ENCODE measurements around the gene SF3B5. TPM values are rescaled to one million over a fixed set of nuclear protein-coding genes. Genes with fewer than 3 reads are reported as not detected.
A peak's percentile ranks its signal among the peaks of the same experiment; 100 is the strongest.

The SF3B5 gene
- 112 TPM for total RNA-seq
- 100 to 1,000 TPM in 7 of 8 donors, 10 to 100 TPM in 1; 93.0 to 125 (median 106) TPM for polyA plus RNA-seq (ENCODE audit: insufficient read depth in 1 of 8, insufficient read length in 8 of 8, low replicate concordance in 1 of 8)
- long read RNA-seq, donor 1, transcript SF3B5-201 (1 exons, 693 nt): major isoform, 43 of 43 reads
- long read RNA-seq, donor 1, partial matches to known transcripts: 0 of 43 reads
- long read RNA-seq, donor 1, other reads (novel, unspliced or antisense): 0 of 43 reads
- long read RNA-seq, donor 2, transcript SF3B5-201 (1 exons, 693 nt): major isoform, 7 of 7 reads
- long read RNA-seq, donor 2, partial matches to known transcripts: 0 of 7 reads
- long read RNA-seq, donor 2, other reads (novel, unspliced or antisense): 0 of 7 reads
- long read RNA-seq, donor 3, transcript SF3B5-201 (1 exons, 693 nt): major isoform, 75 of 75 reads
- long read RNA-seq, donor 3, partial matches to known transcripts: 0 of 75 reads
- long read RNA-seq, donor 3, other reads (novel, unspliced or antisense): 0 of 75 reads
- long read RNA-seq, donor 4, transcript SF3B5-201 (1 exons, 693 nt): major isoform, 58 of 58 reads
- long read RNA-seq, donor 4, partial matches to known transcripts: 0 of 58 reads
- long read RNA-seq, donor 4, other reads (novel, unspliced or antisense): 0 of 58 reads
- long read RNA-seq, donor 5, transcript SF3B5-201 (1 exons, 693 nt): major isoform, 193 of 193 reads
- long read RNA-seq, donor 5, partial matches to known transcripts: 0 of 193 reads
- long read RNA-seq, donor 5, other reads (novel, unspliced or antisense): 0 of 193 reads
- long read RNA-seq, donor 6, transcript SF3B5-201 (1 exons, 693 nt): major isoform, 177 of 177 reads
- long read RNA-seq, donor 6, partial matches to known transcripts: 0 of 177 reads
- long read RNA-seq, donor 6, other reads (novel, unspliced or antisense): 0 of 177 reads
- long read RNA-seq, donor 7, transcript SF3B5-201 (1 exons, 693 nt): major isoform, 117 of 117 reads
- long read RNA-seq, donor 7, partial matches to known transcripts: 0 of 117 reads
- long read RNA-seq, donor 7, other reads (novel, unspliced or antisense): 0 of 117 reads
- long read RNA-seq, donor 8, transcript SF3B5-201 (1 exons, 693 nt): major isoform, 80 of 80 reads
- long read RNA-seq, donor 8, partial matches to known transcripts: 0 of 80 reads
- long read RNA-seq, donor 8, other reads (novel, unspliced or antisense): 0 of 80 reads
- long read RNA-seq, donor 9, transcript SF3B5-201 (1 exons, 693 nt): major isoform, 78 of 78 reads
- long read RNA-seq, donor 9, partial matches to known transcripts: 0 of 78 reads
- long read RNA-seq, donor 9, other reads (novel, unspliced or antisense): 0 of 78 reads
- long read RNA-seq, donor 10, transcript SF3B5-201 (1 exons, 693 nt): major isoform, 132 of 132 reads
- long read RNA-seq, donor 10, partial matches to known transcripts: 0 of 132 reads
- long read RNA-seq, donor 10, other reads (novel, unspliced or antisense): 0 of 132 reads
- long read RNA-seq, donor 11, transcript SF3B5-201 (1 exons, 693 nt): major isoform, 79 of 79 reads
- long read RNA-seq, donor 11, partial matches to known transcripts: 0 of 79 reads
- long read RNA-seq, donor 11, other reads (novel, unspliced or antisense): 0 of 79 reads

DNA sequence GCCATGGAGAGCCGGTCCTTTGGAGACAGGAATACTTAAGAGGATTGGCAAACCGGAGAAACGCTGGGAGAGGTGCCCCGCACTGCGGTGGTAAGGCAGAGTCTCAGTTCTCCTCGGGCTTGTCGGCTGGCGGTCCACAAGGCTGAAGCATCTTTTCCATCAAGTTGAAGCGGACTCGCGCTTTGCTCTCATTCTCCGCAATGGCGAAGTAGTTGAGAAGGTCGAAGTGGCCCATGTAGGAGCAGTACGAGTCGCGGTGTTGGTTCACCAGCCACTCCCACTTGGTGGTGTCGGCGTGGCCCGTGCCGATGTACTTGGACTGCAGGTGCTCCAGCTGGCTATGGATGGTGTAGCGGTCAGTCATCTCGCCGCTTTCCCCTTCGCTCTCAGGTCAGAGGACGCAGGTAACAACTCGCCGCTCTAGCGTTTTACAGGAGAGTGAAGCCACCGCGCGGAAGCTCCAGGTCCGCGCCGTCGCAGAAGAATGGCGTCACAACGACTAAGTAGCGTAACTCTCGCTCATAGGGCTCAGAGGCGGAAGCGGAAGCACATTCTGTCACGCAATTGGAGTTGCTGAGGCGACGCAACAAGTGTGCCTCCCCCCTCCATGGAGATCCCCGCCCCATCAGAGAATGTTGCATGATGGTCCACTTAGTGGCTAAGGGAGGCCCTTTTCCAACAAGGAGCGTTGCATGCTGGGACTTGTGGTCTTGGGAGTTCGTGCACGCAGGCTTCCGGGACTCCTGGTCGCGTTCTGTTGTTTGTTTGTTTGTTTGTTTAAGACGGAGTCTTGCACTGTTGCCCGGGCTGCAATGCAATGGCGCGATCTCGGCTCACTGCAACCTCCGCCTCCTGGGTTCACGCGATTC lies at the start of gene SF3B5:
Gene SF3B5 (minus strand): TSS at position 440 of the 869 bp plus-strand sequence. CDS start 76 bp downstream, at position 364.
- Histone ChIP-seq H3K27me3 (ENCODE audit: control insufficient read depth, insufficient read depth, low read length) (no peaks in the 10 kb centered on the region), H3K9me3 (replicated peaks; ENCODE audit: control insufficient read depth, low read depth, low read length) (no peaks in the 10 kb centered on the region), H3K4me3 (ENCODE audit: low read length) (peak within 1 kb of the TSS; percentile 96), H3K4me1 (ENCODE audit: control insufficient read depth, insufficient read depth, low read length) (peaks cover 19% of the 10 kb centered on the region), H3K27ac (ENCODE audit: low read length) (peak within 1 kb of the TSS; percentile 95), H3K36me3 (ENCODE audit: control insufficient read depth, insufficient read depth, low read length) (peaks cover 4% of the 10 kb centered on the region)
- WGBS (ENCODE audit: insufficient coverage): under 1% methylated on average over 52 of the region's 60 CpGs
- DNase-seq: peak; percentile 100

DNA sequence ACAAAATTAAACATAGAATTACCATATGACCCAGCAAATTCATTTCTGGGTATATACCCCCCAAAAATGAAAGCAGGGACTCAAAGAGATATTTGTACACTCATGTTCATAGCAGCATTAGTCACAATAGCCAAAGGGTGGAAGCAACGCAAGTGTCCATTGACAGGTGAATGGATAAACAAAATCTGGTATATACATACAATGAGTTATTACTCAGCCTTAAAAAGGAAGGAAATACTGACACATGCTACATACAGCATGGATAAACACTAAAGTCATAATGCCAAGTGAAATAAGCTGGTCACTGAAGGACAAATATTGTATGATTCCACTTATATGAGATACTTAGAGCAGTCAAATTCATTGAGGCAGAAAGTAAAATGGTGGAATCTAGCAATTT lies 49.6 kb upstream of the SF3B5 start:
- WGBS (ENCODE audit: insufficient coverage): no CpG with 5 or more reads among the region's 1 CpG
- H3K27ac ChIP-seq (ENCODE audit: low read length): no peak overlapping the region
- no peaks in the 10 kb centered on the region for H3K9me3 ChIP-seq (replicated peaks; ENCODE audit: control insufficient read depth, low read depth, low read length)
- no peak overlapping the region for H3K4me3 ChIP-seq (ENCODE audit: low read length)
- no peaks in the 10 kb centered on the region for H3K36me3 ChIP-seq (ENCODE audit: control insufficient read depth, insufficient read depth, low read length)
- peaks cover 3% of the 10 kb centered on the region for H3K4me1 ChIP-seq (ENCODE audit: control insufficient read depth, insufficient read depth, low read length)
- peaks cover 8% of the 10 kb centered on the region for H3K27me3 ChIP-seq (ENCODE audit: control insufficient read depth, insufficient read depth, low read length)
- no peak for DNase-seq

DNA sequence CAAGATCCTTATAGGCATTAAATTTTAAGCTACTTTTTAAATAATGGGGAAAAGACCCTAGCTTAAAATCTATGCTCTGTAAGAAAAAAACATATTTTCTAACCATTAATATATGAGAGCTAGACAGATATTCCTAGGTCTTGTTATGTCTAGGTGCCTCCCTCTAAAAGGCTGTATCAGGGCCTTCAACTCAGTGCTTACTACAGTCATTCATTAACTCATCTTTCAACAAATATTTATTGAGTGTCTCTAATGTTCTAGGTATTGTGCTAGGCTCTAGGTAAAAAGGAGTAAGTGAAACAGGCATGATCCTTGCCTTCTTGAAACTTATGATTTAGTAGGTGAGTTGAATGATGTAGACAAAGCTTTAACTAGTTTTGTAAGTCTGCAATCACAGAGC lies 48.5 kb upstream of the SF3B5 start:
- no peak overlapping the region for H3K27ac ChIP-seq (ENCODE audit: low read length)
- H3K4me3 ChIP-seq (ENCODE audit: low read length): no peak overlapping the region
- H3K27me3 ChIP-seq (ENCODE audit: control insufficient read depth, insufficient read depth, low read length): no peaks in the 10 kb centered on the region
- no peak for DNase-seq
- no peaks in the 10 kb centered on the region for H3K36me3 ChIP-seq (ENCODE audit: control insufficient read depth, insufficient read depth, low read length)
- no peaks in the 10 kb centered on the region for H3K4me1 ChIP-seq (ENCODE audit: control insufficient read depth, insufficient read depth, low read length)
- H3K9me3 ChIP-seq (replicated peaks; ENCODE audit: control insufficient read depth, low read depth, low read length): no peaks in the 10 kb centered on the region

DNA sequence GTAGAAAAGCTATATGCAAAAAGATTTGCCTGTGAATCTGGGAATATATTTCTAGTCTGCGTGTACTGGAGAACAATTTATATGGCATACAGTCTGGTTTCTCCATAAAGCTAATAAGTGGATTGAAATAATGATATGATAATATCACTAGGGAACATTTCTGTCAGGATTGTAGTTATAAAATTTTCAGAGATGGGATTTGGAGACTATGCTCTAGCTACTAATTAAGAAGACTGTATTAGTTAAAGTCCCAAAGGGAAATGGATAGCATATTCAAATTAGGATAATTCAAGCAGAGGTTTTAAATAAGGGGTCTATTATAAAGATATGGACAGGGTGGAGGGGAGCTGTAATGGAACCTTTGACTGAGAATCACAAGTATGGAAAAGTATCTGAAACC lies 47.7 kb upstream of the SF3B5 start:
- no peak for DNase-seq
- Histone ChIP-seq H3K9me3 (replicated peaks; ENCODE audit: control insufficient read depth, low read depth, low read length) (no peaks in the 10 kb centered on the region), H3K27me3 (ENCODE audit: control insufficient read depth, insufficient read depth, low read length) (no peaks in the 10 kb centered on the region), H3K4me3 (ENCODE audit: low read length) (no peak overlapping the region), H3K36me3 (ENCODE audit: control insufficient read depth, insufficient read depth, low read length) (no peaks in the 10 kb centered on the region), H3K4me1 (ENCODE audit: control insufficient read depth, insufficient read depth, low read length) (no peaks in the 10 kb centered on the region), H3K27ac (ENCODE audit: low read length) (no peak overlapping the region)
- WGBS (ENCODE audit: insufficient coverage): no CpG with 5 or more reads among the region's 1 CpG

DNA sequence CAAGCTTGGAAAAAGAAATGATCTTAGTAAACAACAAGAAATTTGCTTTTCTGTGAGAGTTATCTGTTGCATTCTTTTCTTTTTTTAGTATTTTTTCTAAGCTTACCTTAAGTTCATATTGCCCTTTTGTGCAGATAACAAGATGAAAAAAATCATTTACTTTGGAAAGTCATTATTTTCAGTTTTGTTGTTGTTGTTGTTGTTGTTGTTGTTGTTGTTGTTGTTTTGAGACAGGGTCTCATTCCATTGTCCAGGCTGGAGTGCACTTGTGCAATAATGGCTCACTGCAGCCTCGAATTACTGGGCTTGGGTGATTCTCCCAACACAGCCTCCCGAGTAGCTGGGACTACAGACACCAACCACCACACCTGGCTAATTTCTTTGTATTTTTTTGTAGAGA lies 46.1 kb upstream of the SF3B5 start:
- Histone ChIP-seq H3K27ac (ENCODE audit: low read length) (no peak overlapping the region), H3K9me3 (replicated peaks; ENCODE audit: control insufficient read depth, low read depth, low read length) (no peaks in the 10 kb centered on the region), H3K36me3 (ENCODE audit: control insufficient read depth, insufficient read depth, low read length) (no peaks in the 10 kb centered on the region), H3K4me3 (ENCODE audit: low read length) (no peak overlapping the region), H3K4me1 (ENCODE audit: control insufficient read depth, insufficient read depth, low read length) (no peaks in the 10 kb centered on the region), H3K27me3 (ENCODE audit: control insufficient read depth, insufficient read depth, low read length) (no peaks in the 10 kb centered on the region)
- WGBS (ENCODE audit: insufficient coverage): no CpG with 5 or more reads among the region's 2 CpGs
- DNase-seq: no peak

DNA sequence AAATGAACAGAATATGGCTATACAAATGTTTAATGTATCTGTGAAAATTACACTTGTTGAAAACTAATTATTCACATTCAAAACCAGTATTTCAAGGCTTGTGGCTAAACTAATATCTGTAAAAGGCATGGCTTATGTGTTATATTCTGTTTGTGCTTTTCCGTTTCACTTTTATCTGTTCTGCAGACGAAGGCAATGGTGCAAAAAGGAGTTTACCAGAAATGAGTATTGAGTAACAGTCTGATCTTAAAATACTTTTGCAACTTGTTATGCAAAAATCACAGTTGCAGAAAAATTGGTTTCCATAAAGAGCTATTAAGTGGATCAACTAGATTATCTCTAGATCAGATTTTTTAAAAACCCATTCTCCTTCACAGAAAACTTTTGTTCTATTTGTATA lies 45.5 kb upstream of the SF3B5 start:
- H3K27me3 ChIP-seq (ENCODE audit: control insufficient read depth, insufficient read depth, low read length): no peaks in the 10 kb centered on the region
- H3K4me3 ChIP-seq (ENCODE audit: low read length): no peak overlapping the region
- H3K27ac ChIP-seq (ENCODE audit: low read length): no peak overlapping the region
- H3K9me3 ChIP-seq (replicated peaks; ENCODE audit: control insufficient read depth, low read depth, low read length): no peaks in the 10 kb centered on the region
- H3K4me1 ChIP-seq (ENCODE audit: control insufficient read depth, insufficient read depth, low read length): no peaks in the 10 kb centered on the region
- H3K36me3 ChIP-seq (ENCODE audit: control insufficient read depth, insufficient read depth, low read length): no peaks in the 10 kb centered on the region
- DNase-seq: no peak
- no CpG with 5 or more reads among the region's 2 CpGs for WGBS (ENCODE audit: insufficient coverage)

DNA sequence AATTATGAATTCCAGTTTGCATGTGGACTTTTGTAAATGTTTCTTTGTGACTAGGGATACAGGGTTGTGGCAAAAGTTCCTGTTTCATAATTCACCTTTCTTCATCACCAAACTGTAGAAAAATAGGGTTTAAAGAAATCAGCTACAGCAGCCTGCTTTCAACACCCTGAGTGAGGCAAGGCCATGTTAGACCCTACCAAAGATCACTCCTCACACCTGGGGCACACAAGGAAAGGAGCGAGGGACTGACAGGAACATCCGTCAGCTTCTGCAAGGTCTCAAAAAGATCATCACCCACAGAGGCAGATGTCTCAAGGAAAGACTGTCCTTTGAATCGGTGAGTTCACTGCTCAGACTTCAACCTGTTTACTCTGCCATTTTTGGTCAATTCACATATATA lies 44.4 kb upstream of the SF3B5 start:
- Histone ChIP-seq H3K27me3 (ENCODE audit: control insufficient read depth, insufficient read depth, low read length) (no peaks in the 10 kb centered on the region), H3K36me3 (ENCODE audit: control insufficient read depth, insufficient read depth, low read length) (no peaks in the 10 kb centered on the region), H3K27ac (ENCODE audit: low read length) (no peak overlapping the region), H3K9me3 (replicated peaks; ENCODE audit: control insufficient read depth, low read depth, low read length) (no peaks in the 10 kb centered on the region), H3K4me1 (ENCODE audit: control insufficient read depth, insufficient read depth, low read length) (no peaks in the 10 kb centered on the region), H3K4me3 (ENCODE audit: low read length) (no peak overlapping the region)
- WGBS (ENCODE audit: insufficient coverage): no CpG with 5 or more reads among the region's 3 CpGs
- DNase-seq: no peak

DNA sequence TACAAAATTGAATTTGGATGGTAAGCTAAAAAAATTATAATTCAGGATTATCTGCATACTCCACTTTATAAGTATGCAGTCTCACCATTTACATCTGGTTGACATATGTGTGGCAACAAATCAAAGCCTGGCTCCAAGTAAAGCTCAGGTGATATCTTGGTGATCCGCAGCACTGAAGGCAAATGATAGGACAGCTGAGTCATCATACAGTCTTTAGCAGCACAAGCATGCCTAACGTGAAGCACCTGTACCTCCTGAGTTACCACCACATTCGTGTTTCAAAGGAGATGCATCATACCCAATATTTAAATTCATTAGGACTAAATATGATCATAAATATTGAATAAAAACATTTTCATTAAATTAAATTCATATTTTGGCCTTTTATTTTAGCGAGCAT lies 43.2 kb upstream of the SF3B5 start:
- H3K4me3 ChIP-seq (ENCODE audit: low read length): no peak overlapping the region
- no peaks in the 10 kb centered on the region for H3K4me1 ChIP-seq (ENCODE audit: control insufficient read depth, insufficient read depth, low read length)
- no peak overlapping the region for H3K27ac ChIP-seq (ENCODE audit: low read length)
- no peaks in the 10 kb centered on the region for H3K9me3 ChIP-seq (replicated peaks; ENCODE audit: control insufficient read depth, low read depth, low read length)
- WGBS (ENCODE audit: insufficient coverage): 100% methylated on average over 1 of the region's 4 CpGs
- H3K36me3 ChIP-seq (ENCODE audit: control insufficient read depth, insufficient read depth, low read length): no peaks in the 10 kb centered on the region
- H3K27me3 ChIP-seq (ENCODE audit: control insufficient read depth, insufficient read depth, low read length): no peaks in the 10 kb centered on the region
- no peak for DNase-seq

DNA sequence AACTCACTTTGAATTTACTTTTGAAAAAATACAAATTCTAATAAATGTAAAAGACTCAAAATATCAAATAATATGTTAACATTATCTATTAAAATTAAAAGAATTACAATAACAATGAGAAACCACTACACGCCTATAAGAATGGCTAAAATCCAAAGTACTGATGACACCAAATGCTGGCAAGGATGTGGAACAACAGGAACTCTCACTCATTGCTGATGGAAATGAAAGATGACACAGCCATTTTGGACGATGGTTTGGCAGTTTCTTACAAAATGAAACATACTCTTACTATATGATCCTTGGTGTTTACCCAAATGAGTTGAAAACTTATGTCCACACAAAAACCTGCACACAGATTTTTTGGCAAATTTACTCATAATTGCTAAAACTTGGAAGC lies 39.4 kb upstream of the SF3B5 start:
- Histone ChIP-seq H3K9me3 (replicated peaks; ENCODE audit: control insufficient read depth, low read depth, low read length) (no peaks in the 10 kb centered on the region), H3K4me3 (ENCODE audit: low read length) (no peak overlapping the region), H3K27me3 (ENCODE audit: control insufficient read depth, insufficient read depth, low read length) (no peaks in the 10 kb centered on the region), H3K27ac (ENCODE audit: low read length) (no peak overlapping the region), H3K36me3 (ENCODE audit: control insufficient read depth, insufficient read depth, low read length) (no peaks in the 10 kb centered on the region), H3K4me1 (ENCODE audit: control insufficient read depth, insufficient read depth, low read length) (no peaks in the 10 kb centered on the region)
- no CpG with 5 or more reads among the region's 2 CpGs for WGBS (ENCODE audit: insufficient coverage)
- no peak for DNase-seq
